ENCODE data around the gene RTTN. TPM values are rescaled to one million over a fixed set of nuclear protein-coding genes. Genes with fewer than 3 reads are reported as not detected.

Gene RTTN
- total and polyA plus RNA-seq, 10 of the 15 experiments (the other 5 are each of a cell fraction or from before 2014, with no cell fraction given) = 9.4 to 36.6 (median 15.7) TPM

DNA sequence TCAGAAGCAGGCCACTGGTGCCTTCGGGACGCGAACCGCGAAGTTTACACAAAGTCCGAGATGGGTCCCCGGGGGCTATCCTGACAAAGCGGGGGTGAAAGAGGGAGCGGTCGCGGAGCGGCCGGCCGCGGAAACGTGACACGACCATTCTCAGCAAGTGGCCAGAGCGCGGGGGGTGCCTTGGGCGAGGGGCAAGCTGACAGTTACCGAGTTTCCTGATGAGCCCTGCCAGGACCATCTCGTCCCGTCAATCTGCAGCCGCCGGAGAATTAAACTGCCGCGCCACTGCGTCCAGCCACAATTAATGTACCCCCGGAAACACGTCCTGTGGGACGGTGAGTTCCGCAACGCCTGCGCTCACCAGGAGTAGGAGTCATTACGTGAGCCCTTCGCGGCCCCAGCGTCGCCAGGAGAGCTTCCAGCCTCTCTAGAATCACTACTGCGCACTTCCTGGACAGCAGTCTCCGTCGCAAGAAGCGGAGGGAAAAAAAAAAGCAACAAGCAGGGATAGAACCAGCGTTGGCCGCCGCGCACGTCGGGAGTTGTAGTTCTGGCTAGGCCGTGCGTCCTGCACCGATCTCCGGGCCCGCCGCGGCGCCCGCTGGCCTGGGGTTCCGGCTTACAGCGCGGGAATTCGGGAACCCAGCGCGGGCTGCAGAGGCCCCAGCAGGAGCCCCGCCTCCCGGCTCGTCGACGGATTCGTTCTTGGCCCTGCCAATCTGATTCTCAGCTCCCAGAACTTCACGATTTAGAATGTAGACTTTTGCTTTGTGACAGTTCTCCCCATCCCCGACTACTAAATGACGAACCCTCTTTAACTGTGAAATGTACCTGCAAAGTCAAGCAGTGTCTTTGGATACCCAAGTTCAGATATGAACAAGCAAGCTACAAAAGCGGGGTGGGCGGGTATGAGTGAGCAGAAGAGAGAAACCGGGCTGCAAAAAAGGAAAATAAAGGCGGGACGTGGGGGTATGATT lies at the start of gene RTTN (continued):
- TF ChIP-seq, protein P1, sequence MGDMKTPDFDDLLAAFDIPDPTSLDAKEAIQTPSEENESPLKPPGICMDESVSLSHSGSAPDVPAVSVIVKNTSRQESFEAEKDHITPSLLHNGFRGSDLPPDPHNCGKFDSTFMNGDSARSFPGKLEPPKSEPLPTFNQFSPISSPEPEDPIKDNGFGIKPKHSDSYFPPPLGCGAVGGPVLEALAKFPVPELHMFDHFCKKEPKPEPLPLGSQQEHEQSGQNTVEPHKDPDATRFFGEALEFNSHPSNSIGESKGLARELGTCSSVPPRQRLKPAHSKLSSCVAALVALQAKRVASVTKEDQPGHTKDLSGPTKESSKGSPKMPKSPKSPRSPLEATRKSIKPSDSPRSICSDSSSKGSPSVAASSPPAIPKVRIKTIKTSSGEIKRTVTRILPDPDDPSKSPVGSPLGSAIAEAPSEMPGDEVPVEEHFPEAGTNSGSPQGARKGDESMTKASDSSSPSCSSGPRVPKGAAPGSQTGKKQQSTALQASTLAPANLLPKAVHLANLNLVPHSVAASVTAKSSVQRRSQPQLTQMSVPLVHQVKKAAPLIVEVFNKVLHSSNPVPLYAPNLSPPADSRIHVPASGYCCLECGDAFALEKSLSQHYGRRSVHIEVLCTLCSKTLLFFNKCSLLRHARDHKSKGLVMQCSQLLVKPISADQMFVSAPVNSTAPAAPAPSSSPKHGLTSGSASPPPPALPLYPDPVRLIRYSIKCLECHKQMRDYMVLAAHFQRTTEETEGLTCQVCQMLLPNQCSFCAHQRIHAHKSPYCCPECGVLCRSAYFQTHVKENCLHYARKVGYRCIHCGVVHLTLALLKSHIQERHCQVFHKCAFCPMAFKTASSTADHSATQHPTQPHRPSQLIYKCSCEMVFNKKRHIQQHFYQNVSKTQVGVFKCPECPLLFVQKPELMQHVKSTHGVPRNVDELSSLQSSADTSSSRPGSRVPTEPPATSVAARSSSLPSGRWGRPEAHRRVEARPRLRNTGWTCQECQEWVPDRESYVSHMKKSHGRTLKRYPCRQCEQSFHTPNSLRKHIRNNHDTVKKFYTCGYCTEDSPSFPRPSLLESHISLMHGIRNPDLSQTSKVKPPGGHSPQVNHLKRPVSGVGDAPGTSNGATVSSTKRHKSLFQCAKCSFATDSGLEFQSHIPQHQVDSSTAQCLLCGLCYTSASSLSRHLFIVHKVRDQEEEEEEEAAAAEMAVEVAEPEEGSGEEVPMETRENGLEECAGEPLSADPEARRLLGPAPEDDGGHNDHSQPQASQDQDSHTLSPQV (IDR thresholded peaks at IDR 0.05) = no peak
- no peak for TF ChIP-seq SUPT20H (IDR thresholded peaks at IDR 0.05; ENCODE audit: borderline replicate concordance, control insufficient read depth, low read depth, low read length)
- TF ChIP-seq, protein P2, sequence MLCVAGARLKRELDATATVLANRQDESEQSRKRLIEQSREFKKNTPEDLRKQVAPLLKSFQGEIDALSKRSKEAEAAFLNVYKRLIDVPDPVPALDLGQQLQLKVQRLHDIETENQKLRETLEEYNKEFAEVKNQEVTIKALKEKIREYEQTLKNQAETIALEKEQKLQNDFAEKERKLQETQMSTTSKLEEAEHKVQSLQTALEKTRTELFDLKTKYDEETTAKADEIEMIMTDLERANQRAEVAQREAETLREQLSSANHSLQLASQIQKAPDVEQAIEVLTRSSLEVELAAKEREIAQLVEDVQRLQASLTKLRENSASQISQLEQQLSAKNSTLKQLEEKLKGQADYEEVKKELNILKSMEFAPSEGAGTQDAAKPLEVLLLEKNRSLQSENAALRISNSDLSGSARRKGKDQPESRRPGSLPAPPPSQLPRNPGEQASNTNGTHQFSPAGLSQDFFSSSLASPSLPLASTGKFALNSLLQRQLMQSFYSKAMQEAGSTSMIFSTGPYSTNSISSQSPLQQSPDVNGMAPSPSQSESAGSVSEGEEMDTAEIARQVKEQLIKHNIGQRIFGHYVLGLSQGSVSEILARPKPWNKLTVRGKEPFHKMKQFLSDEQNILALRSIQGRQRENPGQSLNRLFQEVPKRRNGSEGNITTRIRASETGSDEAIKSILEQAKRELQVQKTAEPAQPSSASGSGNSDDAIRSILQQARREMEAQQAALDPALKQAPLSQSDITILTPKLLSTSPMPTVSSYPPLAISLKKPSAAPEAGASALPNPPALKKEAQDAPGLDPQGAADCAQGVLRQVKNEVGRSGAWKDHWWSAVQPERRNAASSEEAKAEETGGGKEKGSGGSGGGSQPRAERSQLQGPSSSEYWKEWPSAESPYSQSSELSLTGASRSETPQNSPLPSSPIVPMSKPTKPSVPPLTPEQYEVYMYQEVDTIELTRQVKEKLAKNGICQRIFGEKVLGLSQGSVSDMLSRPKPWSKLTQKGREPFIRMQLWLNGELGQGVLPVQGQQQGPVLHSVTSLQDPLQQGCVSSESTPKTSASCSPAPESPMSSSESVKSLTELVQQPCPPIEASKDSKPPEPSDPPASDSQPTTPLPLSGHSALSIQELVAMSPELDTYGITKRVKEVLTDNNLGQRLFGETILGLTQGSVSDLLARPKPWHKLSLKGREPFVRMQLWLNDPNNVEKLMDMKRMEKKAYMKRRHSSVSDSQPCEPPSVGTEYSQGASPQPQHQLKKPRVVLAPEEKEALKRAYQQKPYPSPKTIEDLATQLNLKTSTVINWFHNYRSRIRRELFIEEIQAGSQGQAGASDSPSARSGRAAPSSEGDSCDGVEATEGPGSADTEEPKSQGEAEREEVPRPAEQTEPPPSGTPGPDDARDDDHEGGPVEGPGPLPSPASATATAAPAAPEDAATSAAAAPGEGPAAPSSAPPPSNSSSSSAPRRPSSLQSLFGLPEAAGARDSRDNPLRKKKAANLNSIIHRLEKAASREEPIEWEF (IDR thresholded peaks at IDR 0.05; ENCODE audit: insufficient replicate concordance, low read depth, low read length) = no peak
- TF ChIP-seq NFXL1 (IDR thresholded peaks at IDR 0.05; ENCODE audit: borderline replicate concordance) = no peak
- peak; percentile 81 for TF ChIP-seq ATF7 (IDR thresholded peaks at IDR 0.05; ENCODE audit: low read depth)
- TF ChIP-seq TAF1 (IDR thresholded peaks at IDR 0.05; ENCODE audit: borderline replicate concordance, low read depth, low read length) = peak; percentile 91
- peak; percentile 56 for TF ChIP-seq GATAD2B (conservative IDR thresholded peaks at IDR 0.05; ENCODE audit: low read depth)
- TF ChIP-seq BMI1 (IDR thresholded peaks at IDR 0.05; ENCODE audit: borderline replicate concordance) = no peak
- TF ChIP-seq, protein P3, sequence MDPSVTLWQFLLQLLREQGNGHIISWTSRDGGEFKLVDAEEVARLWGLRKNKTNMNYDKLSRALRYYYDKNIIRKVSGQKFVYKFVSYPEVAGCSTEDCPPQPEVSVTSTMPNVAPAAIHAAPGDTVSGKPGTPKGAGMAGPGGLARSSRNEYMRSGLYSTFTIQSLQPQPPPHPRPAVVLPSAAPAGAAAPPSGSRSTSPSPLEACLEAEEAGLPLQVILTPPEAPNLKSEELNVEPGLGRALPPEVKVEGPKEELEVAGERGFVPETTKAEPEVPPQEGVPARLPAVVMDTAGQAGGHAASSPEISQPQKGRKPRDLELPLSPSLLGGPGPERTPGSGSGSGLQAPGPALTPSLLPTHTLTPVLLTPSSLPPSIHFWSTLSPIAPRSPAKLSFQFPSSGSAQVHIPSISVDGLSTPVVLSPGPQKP (IDR thresholded peaks at IDR 0.05; ENCODE audit: low read depth, low read length) = 0 out of 2 replicates have a peak, but pooled peaks have one; percentile 8
- TF ChIP-seq, protein P4, sequence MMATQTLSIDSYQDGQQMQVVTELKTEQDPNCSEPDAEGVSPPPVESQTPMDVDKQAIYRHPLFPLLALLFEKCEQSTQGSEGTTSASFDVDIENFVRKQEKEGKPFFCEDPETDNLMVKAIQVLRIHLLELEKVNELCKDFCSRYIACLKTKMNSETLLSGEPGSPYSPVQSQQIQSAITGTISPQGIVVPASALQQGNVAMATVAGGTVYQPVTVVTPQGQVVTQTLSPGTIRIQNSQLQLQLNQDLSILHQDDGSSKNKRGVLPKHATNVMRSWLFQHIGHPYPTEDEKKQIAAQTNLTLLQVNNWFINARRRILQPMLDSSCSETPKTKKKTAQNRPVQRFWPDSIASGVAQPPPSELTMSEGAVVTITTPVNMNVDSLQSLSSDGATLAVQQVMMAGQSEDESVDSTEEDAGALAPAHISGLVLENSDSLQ (IDR thresholded peaks at IDR 0.05) = peak; percentile 98
- peak; percentile 99 for TF ChIP-seq NBN (IDR thresholded peaks at IDR 0.05)
